BLaER1 (cell line): Measurements from ENCODE around the gene PRKD2.

Experiments used
- H3K27ac ChIP-seq: shearing (Covaris generic); formaldehyde crosslinking; 2 replicates; pipeline ENCODE4 v1.8.1; 2022
- H3K27me3 ChIP-seq: shearing (Covaris generic); formaldehyde crosslinking; 2 replicates; pipeline ENCODE4 v1.8.1; 2022
- H3K36me3 ChIP-seq: shearing (Covaris generic); formaldehyde crosslinking; 2 replicates; pipeline ENCODE4 v1.8.1; 2022
- H3K4me1 ChIP-seq: shearing (Covaris generic); formaldehyde crosslinking; 2 replicates; pipeline ENCODE4 v1.8.1; 2022
- H3K4me2 ChIP-seq: shearing (Covaris generic); formaldehyde crosslinking; 2 replicates; pipeline ENCODE4 v1.8.1; 2022
- H3K4me3 ChIP-seq: shearing (Covaris generic); formaldehyde crosslinking; 2 replicates; pipeline ENCODE4 v1.8.1; 2022
- H3K9ac ChIP-seq: shearing (Covaris generic); formaldehyde crosslinking; 2 replicates; pipeline ENCODE4 v1.8.1; 2022
- H3K9me3 ChIP-seq: shearing (Covaris generic); formaldehyde crosslinking; 2 replicates; pipeline ENCODE4 v1.8.1; 2022
- H4K20me1 ChIP-seq: shearing (Covaris generic); formaldehyde crosslinking; 2 replicates; pipeline ENCODE4 v1.8.1; 2022
- Cebpa-rat ChIP-seq: shearing (Covaris generic); IDR thresholded peaks from 2 replicates; pipeline ENCODE4 v1.8.1; 2022

Gene PRKD2

DNA sequence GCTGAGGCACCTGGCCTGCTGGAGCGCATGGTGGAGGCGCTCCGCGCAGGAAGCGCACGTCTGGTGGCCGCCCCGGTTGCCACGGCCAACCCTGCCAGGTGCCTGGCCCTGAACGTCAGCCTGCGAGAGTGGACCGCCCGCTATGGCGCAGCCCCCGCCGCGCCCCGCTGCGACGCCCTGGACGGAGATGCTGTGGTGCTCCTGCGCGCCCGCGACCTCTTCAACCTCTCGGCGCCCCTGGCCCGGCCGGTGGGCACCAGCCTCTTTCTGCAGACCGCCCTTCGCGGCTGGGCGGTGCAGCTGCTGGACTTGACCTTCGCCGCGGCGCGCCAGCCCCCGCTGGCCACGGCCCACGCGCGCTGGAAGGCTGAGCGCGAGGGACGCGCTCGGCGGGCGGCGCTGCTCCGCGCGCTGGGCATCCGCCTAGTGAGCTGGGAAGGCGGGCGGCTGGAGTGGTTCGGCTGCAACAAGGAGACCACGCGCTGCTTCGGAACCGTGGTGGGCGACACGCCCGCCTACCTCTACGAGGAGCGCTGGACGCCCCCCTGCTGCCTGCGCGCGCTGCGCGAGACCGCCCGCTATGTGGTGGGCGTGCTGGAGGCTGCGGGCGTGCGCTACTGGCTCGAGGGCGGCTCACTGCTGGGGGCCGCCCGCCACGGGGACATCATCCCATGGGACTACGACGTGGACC, 39.1 kb upstream of the PRKD2 start:
- TF ChIP-seq Cebpa-rat: no peak
- Histone ChIP-seq H3K9ac (no peak overlapping the region), H4K20me1 (peaks cover 10% of the 10 kb centered on the region; the same call in 1 of the 2 replicates), H3K27ac (no peak overlapping the region), H3K4me2 (no peak overlapping the region), H3K4me1 (peaks cover 43% of the 10 kb centered on the region), H3K4me3 (no peak overlapping the region), H3K9me3 (no peaks in the 10 kb centered on the region), H3K27me3 (no peaks in the 10 kb centered on the region), H3K36me3 (peaks cover 39% of the 10 kb centered on the region)

GRCh38 chr19:46755077-46755852, 38.4 kb upstream of the PRKD2 start:
- Histone ChIP-seq H3K9ac (no peak overlapping the region), H3K27ac (no peak overlapping the region), H3K9me3 (no peaks in the 10 kb centered on the region), H4K20me1 (peaks cover 10% of the 10 kb centered on the region; the same call in 1 of the 2 replicates), H3K36me3 (peaks cover 39% of the 10 kb centered on the region), H3K4me3 (no peak overlapping the region), H3K4me2 (no peak overlapping the region), H3K4me1 (peaks cover 50% of the 10 kb centered on the region), H3K27me3 (no peaks in the 10 kb centered on the region)
- no peak for TF ChIP-seq Cebpa-rat

DNA sequence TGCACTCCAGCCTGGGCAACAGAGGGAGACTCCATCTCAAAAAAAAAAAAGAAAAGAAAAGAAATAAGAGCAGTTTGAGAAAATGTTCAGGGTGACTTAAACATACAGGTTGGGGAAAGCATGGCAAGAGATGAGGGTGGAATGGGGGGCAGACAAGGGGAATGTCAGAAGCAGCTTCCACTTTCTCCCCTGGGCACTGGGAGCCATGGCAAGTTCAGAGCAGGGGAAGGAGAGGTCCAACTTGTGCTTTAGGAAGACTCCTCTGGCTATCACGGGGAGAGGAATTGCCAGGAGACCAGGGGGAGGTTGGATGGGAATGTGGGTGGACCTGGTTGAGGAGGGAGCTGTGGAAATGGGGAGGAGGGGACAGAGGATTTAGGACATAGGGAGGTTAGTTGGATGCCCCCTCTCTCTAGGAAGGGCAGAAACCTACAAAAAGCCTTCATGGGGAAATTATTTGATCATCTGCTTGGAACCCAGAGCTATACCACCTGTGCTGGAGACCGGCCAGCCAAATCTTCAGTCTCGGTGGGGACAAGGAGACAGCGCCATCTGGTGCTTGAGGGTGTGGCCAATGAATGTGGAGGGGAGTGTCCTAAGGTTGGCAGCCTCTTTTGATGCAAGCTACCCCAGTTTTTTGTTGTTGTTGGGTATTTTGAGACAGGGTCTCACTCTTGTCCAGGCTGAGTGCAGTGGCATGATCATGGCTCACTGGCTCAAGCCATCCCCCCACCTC, 36.7 kb upstream of the PRKD2 start:
- H3K9me3 ChIP-seq: no peaks in the 10 kb centered on the region
- H3K27me3 ChIP-seq: no peaks in the 10 kb centered on the region
- H3K4me2 ChIP-seq: peak overlapping the region; percentile 37; the same call in 1 of the 2 replicates
- peaks cover 39% of the 10 kb centered on the region for H3K36me3 ChIP-seq
- peaks cover 10% of the 10 kb centered on the region; the same call in 1 of the 2 replicates for H4K20me1 ChIP-seq
- H3K4me1 ChIP-seq: peaks cover 48% of the 10 kb centered on the region
- no peak overlapping the region for H3K9ac ChIP-seq
- TF ChIP-seq Cebpa-rat: no peak
- H3K4me3 ChIP-seq: no peak overlapping the region
- H3K27ac ChIP-seq: no peak overlapping the region

GRCh38 chr19:46748325-46749109, 31.6 kb upstream of the PRKD2 start:
- Histone ChIP-seq H3K9me3 (no peaks in the 10 kb centered on the region), H3K4me3 (no peak overlapping the region), H3K4me1 (peaks cover 66% of the 10 kb centered on the region), H3K9ac (no peak overlapping the region), H3K27ac (no peak overlapping the region), H3K4me2 (no peak overlapping the region), H4K20me1 (peaks cover 21% of the 10 kb centered on the region), H3K27me3 (no peaks in the 10 kb centered on the region), H3K36me3 (peaks cover 12% of the 10 kb centered on the region; the same call in 1 of the 2 replicates)
- no peak for TF ChIP-seq Cebpa-rat

DNA sequence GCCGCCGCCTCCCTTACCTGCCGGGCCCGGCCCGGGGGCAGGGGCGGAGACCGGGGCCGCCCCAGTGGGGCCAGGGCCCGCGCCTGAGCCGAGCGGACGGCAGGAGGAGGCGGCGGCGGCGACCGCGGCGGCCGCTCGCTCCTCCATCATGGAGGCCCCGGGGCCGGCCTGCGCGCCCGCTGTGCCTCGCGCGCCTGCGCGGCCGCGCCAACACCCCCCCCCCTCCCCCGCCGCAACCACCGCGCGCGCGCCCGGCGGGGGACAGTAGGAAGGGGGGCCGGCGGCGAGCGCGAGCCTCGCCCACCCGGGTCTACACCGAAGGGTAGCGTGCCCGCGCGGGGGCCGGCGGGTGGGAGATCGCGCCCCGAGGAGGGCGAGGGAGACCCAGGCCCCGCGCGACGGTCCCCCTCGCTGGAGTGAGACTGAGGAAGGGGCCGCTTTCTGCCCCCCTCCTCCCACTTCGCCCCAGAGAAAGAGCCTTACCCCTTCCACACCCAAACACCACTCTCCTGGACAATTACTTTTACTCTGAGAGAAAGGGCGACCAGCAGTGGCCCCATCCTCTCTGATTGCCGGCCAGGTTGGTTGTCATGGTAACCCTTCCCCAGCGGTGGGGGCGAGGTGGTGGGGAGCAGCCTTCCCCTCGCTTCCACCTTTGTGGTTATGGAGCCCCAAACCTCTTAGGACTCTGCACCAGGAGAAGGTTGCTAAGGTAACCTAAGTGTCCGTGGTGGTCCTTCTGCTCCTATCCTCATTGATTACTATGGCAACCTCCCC, 29.6 kb upstream of the PRKD2 start, which contains the start of gene STRN4:
Gene STRN4 (minus strand): TSS at position 170 of the 777 bp plus-strand sequence. CDS start 20 bp downstream, at position 150.
- H3K4me1 ChIP-seq: peaks cover 76% of the 10 kb centered on the region
- no peaks in the 10 kb centered on the region for H3K27me3 ChIP-seq
- peak within 1 kb of the TSS; percentile 98 for H3K4me3 ChIP-seq
- peak within 1 kb of the TSS; percentile 99 for H3K9ac ChIP-seq
- no peak for TF ChIP-seq Cebpa-rat
- peaks cover 42% of the 10 kb centered on the region for H4K20me1 ChIP-seq
- peak within 1 kb of the TSS; percentile 99 for H3K4me2 ChIP-seq
- H3K27ac ChIP-seq: peak within 1 kb of the TSS; percentile 99
- H3K9me3 ChIP-seq: no peaks in the 10 kb centered on the region
- H3K36me3 ChIP-seq: peaks cover 4% of the 10 kb centered on the region

GRCh38 chr19:46745521-46746280, 28.8 kb upstream of the PRKD2 start, which contains the start of gene FKRP:
TSS of gene FKRP (plus strand) at chr19:46746057. CDS start at chr19:46755451, 9,394 bp downstream.
- no peaks in the 10 kb centered on the region for H3K27me3 ChIP-seq
- peak within 1 kb of the TSS; percentile 99 for H3K27ac ChIP-seq
- peak within 1 kb of the TSS; percentile 99 for H3K9ac ChIP-seq
- H3K36me3 ChIP-seq: peaks cover 12% of the 10 kb centered on the region
- no peaks in the 10 kb centered on the region for H3K9me3 ChIP-seq
- H3K4me2 ChIP-seq: peak within 1 kb of the TSS; percentile 99
- no peak for TF ChIP-seq Cebpa-rat
- H3K4me1 ChIP-seq: peaks cover 79% of the 10 kb centered on the region
- peaks cover 50% of the 10 kb centered on the region for H4K20me1 ChIP-seq
- peak within 1 kb of the TSS; percentile 98 for H3K4me3 ChIP-seq

GRCh38 chr19:46745030-46745429, 28.1 kb upstream of the PRKD2 start:
- peaks cover 56% of the 10 kb centered on the region for H4K20me1 ChIP-seq

More at GRCh38 chr19:46745030-46745429, 28.1 kb upstream of the PRKD2 start:
- Histone ChIP-seq H3K9ac (peak overlapping the region; percentile 99), H3K36me3 (peaks cover 19% of the 10 kb centered on the region), H3K4me3 (peak overlapping the region; percentile 98), H3K9me3 (no peaks in the 10 kb centered on the region), H3K27me3 (no peaks in the 10 kb centered on the region), H3K4me2 (peak overlapping the region; percentile 99), H3K4me1 (peaks cover 75% of the 10 kb centered on the region), H3K27ac (peak overlapping the region; percentile 99)
- no peak for TF ChIP-seq Cebpa-rat
